GM20431 (cell line): Measurements from ENCODE around the gene MTHFR.

Experiments used
- in situ Hi-C: fragments of 300-500 bp; cut with MseI, MboI; formaldehyde crosslinking; loops from one replicate; pipeline ENCODE4 v1.15.0; 2020; ENCODE audit warnings: low sequenced_read_pairs; ENCODE audit not compliant: unreplicated experiment

The MTHFR gene

GRCh38 chr1:11766429-11766776 lies 39.4 kb downstream of the MTHFR start:
- in situ Hi-C loops: no loop called here

- in situ Hi-C loops: no loop called here
Observed at GRCh38 chr1:11765661-11766428, 39.9 kb downstream of the MTHFR start.

GRCh38 chr1:11764519-11764918 lies 41.2 kb downstream of the MTHFR start:
- in situ Hi-C loops: no loop called here

GRCh38 chr1:11764115-11764514 lies 41.6 kb downstream of the MTHFR start:
- in situ Hi-C loops: no loop called here

GRCh38 chr1:11761988-11762406 lies 43.8 kb downstream of the MTHFR start, which contains the start of gene C1orf167:
Gene C1orf167 (plus strand): TSS chr1:11762193. CDS start chr1:11764401, 2,208 bp downstream.
- in situ Hi-C loops: no loop called here

GRCh38 chr1:11761285-11761684 lies 44.5 kb downstream of the MTHFR start:
- in situ Hi-C loops: no loop called here

- in situ Hi-C loops: no loop called here
Observed at GRCh38 chr1:11759791-11760190, 46.0 kb downstream of the MTHFR start.

- in situ Hi-C loops: no loop called here
Observed at GRCh38 chr1:11757047-11757446, 48.7 kb downstream of the MTHFR start.

GRCh38 chr1:11753555-11754208 lies 52.1 kb downstream of the MTHFR start:
- in situ Hi-C loops: no loop called here

GRCh38 chr1:11752359-11753088 lies 53.2 kb downstream of the MTHFR start:
- in situ Hi-C loops: no loop called here

- in situ Hi-C loops: no loop called here
Observed at GRCh38 chr1:11751087-11751486, 54.7 kb downstream of the MTHFR start.

GRCh38 chr1:11749996-11750395 lies 55.8 kb downstream of the MTHFR start:
- in situ Hi-C loops: no loop called here

- in situ Hi-C loops: no loop called here
Observed at GRCh38 chr1:11749203-11749689, 56.5 kb downstream of the MTHFR start.

GRCh38 chr1:11748294-11749202 lies 57.2 kb downstream of the MTHFR start:
- in situ Hi-C loops: no loop called here

- in situ Hi-C loops: no loop called here
Observed at GRCh38 chr1:11746795-11747487, 58.8 kb downstream of the MTHFR start.

GRCh38 chr1:11746092-11746491 lies 59.7 kb downstream of the MTHFR start:
- in situ Hi-C loops: no loop called here

GRCh38 chr1:11744287-11744686 lies 61.5 kb downstream of the MTHFR start:
- in situ Hi-C loops: no loop called here

- in situ Hi-C loops: no loop called here
Observed at GRCh38 chr1:11741919-11742558, 63.7 kb downstream of the MTHFR start.

- in situ Hi-C loops: no loop called here
Observed at GRCh38 chr1:11741482-11741881, 64.3 kb downstream of the MTHFR start.
